Stimulated activated CD8-positive, alpha-beta memory T cell treated with anti-CD3 and anti-CD28 coated beads, Interleukin-4, amount 100 ng/mL, for 1 hour (primary cell): ENCODE results near the gene C19orf53.

Experiments
- DNase-seq, 2 donors: peaks; one replicate each; pipeline ENCODE4 v3.0.0-alpha.2; 2020; ENCODE audit warnings: low read depth in 2 of 2, low spot score in 1 of 2

C19orf53 gene

GRCh38 chr19:13795595-13796300, 21.5 kb downstream of the C19orf53 start:
- DNase-seq: no peak

GRCh38 chr19:13796301-13797057, 22.2 kb downstream of the C19orf53 start:
- no peak for DNase-seq

- DNase-seq: no peak
Observed at GRCh38 chr19:13797058-13797440, 22.8 kb downstream of the C19orf53 start.

- no peak for DNase-seq
Observed at GRCh38 chr19:13797870-13798269, 23.6 kb downstream of the C19orf53 start.

- no peak for DNase-seq
Observed at GRCh38 chr19:13799669-13800068, 25.4 kb downstream of the C19orf53 start.

GRCh38 chr19:13803038-13803437, 28.8 kb downstream of the C19orf53 start:
- DNase-seq: no peak

- no peak for DNase-seq
Observed at GRCh38 chr19:13804830-13805683, 30.8 kb downstream of the C19orf53 start.

GRCh38 chr19:13806728-13807127, 32.5 kb downstream of the C19orf53 start:
- DNase-seq: no peak

- DNase-seq: no peak
Observed at GRCh38 chr19:13807421-13808021, 33.3 kb downstream of the C19orf53 start.

GRCh38 chr19:13808856-13809255, 34.6 kb downstream of the C19orf53 start:
- no peak for DNase-seq

- no peak for DNase-seq
Observed at GRCh38 chr19:13812544-13812943, 38.3 kb downstream of the C19orf53 start.

GRCh38 chr19:13813147-13813546, 38.9 kb downstream of the C19orf53 start:
- no peak for DNase-seq

- DNase-seq: no peak
Observed at GRCh38 chr19:13814550-13814949, 40.3 kb downstream of the C19orf53 start.

- DNase-seq: no peak
Observed at GRCh38 chr19:13817018-13817614, 42.9 kb downstream of the C19orf53 start.

GRCh38 chr19:13817615-13818371, 43.5 kb downstream of the C19orf53 start:
- no peak for DNase-seq

- DNase-seq: no peak
Observed at GRCh38 chr19:13819238-13819637, 45.0 kb downstream of the C19orf53 start.

- no peak for DNase-seq
Observed at GRCh38 chr19:13821292-13821691, 47.0 kb downstream of the C19orf53 start.

GRCh38 chr19:13823256-13823655, 49.0 kb downstream of the C19orf53 start:
- DNase-seq: no peak

- no peak for DNase-seq
Observed at GRCh38 chr19:13823901-13824300, 49.6 kb downstream of the C19orf53 start.

- DNase-seq: no peak
Observed at GRCh38 chr19:13824703-13825102, 50.4 kb downstream of the C19orf53 start.
